ENCODE data around the gene PPP3CA. TPM values are rescaled to one million over a fixed set of nuclear protein-coding genes. Genes with fewer than 3 reads are reported as not detected.
"Not testable (repeated sequence)": the region's sequence is repeated elsewhere in the genome, so short reads cannot be mapped to it uniquely, and the experiment has no call there.

PPP3CA gene
- total RNA-seq, 4 donors from 2014 or later, result 38.5 to 46.7 (median 40.6) TPM

GRCh38 chr4:101184668-101185067 lies 162.7 kb downstream of the PPP3CA start:
- intact Hi-C loops (cut with DNase I; ENCODE audit: low total_unique reads), result no loop called here
- TF ChIP-seq CTCF (IDR thresholded peaks at IDR 0.05), result no peak
- TF ChIP-seq POLR2A (IDR thresholded peaks at IDR 0.05), result no peak
- no peak for DNase-seq (ENCODE audit: low spot score in 2 of 2)
- H3K4me3 ChIP-seq (ENCODE audit: low read depth, poor library complexity, severe bottlenecking), result no peak overlapping the region
- 87 to 97% methylated on average over 2 of the region's 2 CpGs for WGBS, 2 donors

- TF ChIP-seq POLR2A (IDR thresholded peaks at IDR 0.05) (no peak), CTCF (IDR thresholded peaks at IDR 0.05) (no peak)
- H3K4me3 ChIP-seq (ENCODE audit: low read depth, poor library complexity, severe bottlenecking), result no peak overlapping the region
- intact Hi-C loops (cut with DNase I; ENCODE audit: low total_unique reads), result no loop called here
- DNase-seq (ENCODE audit: low spot score in 2 of 2), result no peak
- 95 to 97% methylated on average over 3 of the region's 3 CpGs for WGBS, 2 donors
Observed at GRCh38 chr4:101183666-101184373, 163.5 kb downstream of the PPP3CA start.

- TF ChIP-seq POLR2A (IDR thresholded peaks at IDR 0.05) (no peak), CTCF (IDR thresholded peaks at IDR 0.05) (no peak)
- intact Hi-C loops (cut with DNase I; ENCODE audit: low total_unique reads), result no loop called here
- no peak overlapping the region for H3K4me3 ChIP-seq (ENCODE audit: low read depth, poor library complexity, severe bottlenecking)
- WGBS, 2 donors, result 85 to 93% methylated on average over 2 of the region's 2 CpGs
- DNase-seq (ENCODE audit: low spot score in 2 of 2), result no peak
Observed at GRCh38 chr4:101183221-101183620, 164.1 kb downstream of the PPP3CA start.

DNA sequence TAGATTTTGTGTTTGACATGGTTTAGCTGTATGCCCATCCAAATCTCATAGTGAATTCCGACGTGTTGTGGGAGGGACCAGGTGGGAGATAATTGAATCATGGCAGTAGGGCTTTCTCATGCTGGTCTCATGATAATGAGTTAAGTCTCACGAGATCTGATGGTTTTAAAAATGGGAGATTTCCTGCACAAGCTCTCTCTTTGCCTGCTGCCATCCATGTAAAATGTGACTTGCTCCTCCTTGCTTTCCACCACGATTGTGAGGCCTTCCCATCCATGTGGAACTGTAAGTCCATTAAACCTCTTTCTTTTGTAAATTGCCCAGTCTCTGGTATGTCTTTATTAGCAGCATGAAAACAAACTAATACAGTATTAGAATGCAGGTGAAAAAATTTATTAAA lies 164.6 kb downstream of the PPP3CA start:
- intact Hi-C loops (cut with DNase I; ENCODE audit: low total_unique reads); DNase-seq (ENCODE audit: low spot score in 2 of 2); H3K4me3 ChIP-seq (ENCODE audit: low read depth, poor library complexity, severe bottlenecking): not testable (repeated sequence)
- 94 to 98% methylated on average over 4 of the region's 4 CpGs for WGBS, 2 donors

- intact Hi-C loops (cut with DNase I; ENCODE audit: low total_unique reads), result no loop called here
- H3K4me3 ChIP-seq (ENCODE audit: low read depth, poor library complexity, severe bottlenecking), result no peak overlapping the region
- 93 to 96% methylated on average over 2 of the region's 2 CpGs for WGBS, 2 donors
- DNase-seq (ENCODE audit: low spot score in 2 of 2), result no peak
- TF ChIP-seq POLR2A (IDR thresholded peaks at IDR 0.05), result no peak
- TF ChIP-seq CTCF (IDR thresholded peaks at IDR 0.05), result no peak
Observed at GRCh38 chr4:101178731-101179130, 168.6 kb downstream of the PPP3CA start.

DNA sequence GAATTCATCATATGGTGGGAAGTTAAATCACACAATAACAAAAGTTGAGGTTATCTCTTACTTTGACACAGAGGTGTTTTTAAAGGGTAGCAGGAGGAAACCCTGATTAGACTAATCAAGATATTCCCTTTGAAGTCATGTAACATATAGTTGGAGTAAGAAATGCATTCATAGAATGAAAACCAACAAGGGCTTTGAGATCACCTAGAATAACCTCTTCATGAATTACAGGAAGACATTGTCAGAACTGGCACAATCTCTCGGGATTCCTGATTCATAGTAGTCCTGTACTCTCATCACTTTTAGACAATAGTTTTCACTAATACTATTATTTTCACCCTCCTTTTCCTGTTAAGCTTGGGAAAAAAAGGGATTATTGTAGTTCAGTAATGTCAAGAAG lies 170.2 kb downstream of the PPP3CA start:
- no peak for TF ChIP-seq POLR2A (IDR thresholded peaks at IDR 0.05)
- no peak for DNase-seq (ENCODE audit: low spot score in 2 of 2)
- WGBS, 2 donors, result 0 to 2% methylated on average over 1 of the region's 1 CpG
- H3K4me3 ChIP-seq (ENCODE audit: low read depth, poor library complexity, severe bottlenecking), result no peak overlapping the region
- intact Hi-C loops (cut with DNase I; ENCODE audit: low total_unique reads), result no loop called here

All from lower leg skin (tissue), 4 donors.